Measurements from ENCODE around the gene SUPT3H.

Gene SUPT3H

DNA sequence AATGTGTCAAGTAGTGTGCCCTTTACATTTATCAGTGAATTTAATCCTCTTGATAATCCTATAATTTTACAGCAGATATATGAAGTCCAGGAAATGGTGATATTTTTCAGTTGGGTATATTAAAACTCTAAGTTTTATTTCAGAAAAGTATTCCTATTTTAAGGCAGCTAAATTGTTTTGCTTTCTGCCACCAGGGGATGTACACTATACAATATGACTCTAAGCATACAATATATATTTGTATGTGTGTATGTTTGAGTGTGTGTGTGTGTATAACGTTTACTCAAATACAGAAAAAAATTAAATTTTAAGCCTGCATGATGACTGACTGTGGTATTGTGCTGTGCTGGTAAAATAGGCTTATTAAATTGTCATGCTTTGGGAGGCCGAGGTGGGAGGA, 151.7 kb downstream of the SUPT3H start:
- Histone ChIP-seq H3K27me3 (replicated peaks in 2 of 5; ENCODE audit: control insufficient read depth in 4 of 5, insufficient read depth in 5 of 5, low read length in 4 of 5) (no peaks in the 10 kb centered on the region), H3K36me3 (ENCODE audit: control insufficient read depth in 4 of 4, insufficient read depth in 4 of 4, low read length in 3 of 4) (peaks cover 0 to 2% (median under 1%) of the 10 kb centered on the region in 4 experiments), H3K9me3 (ENCODE audit: control extremely low read depth in 1 of 5, control insufficient read depth in 4 of 5, insufficient read depth in 2 of 5, low read depth in 1 of 5, low read length in 4 of 5) (peaks cover 0 to 4% (median 1%) of the 10 kb centered on the region in 5 experiments), H3K4me1 (ENCODE audit: control extremely low read depth in 1 of 4, control insufficient read depth in 4 of 4, insufficient read depth in 4 of 4, low read length in 3 of 4) (no peaks in the 10 kb centered on the region), H3K27ac (ENCODE audit: insufficient read depth in 1 of 2, low read depth in 1 of 2, low read length in 2 of 2, poor library complexity in 1 of 2, severe bottlenecking in 2 of 2) (no peak overlapping the region), H3K4me3 (ENCODE audit: control insufficient read depth in 1 of 7, extremely low read depth in 1 of 7, insufficient read depth in 4 of 7, low read depth in 2 of 7, low read length in 6 of 7) (no peak overlapping the region)
- ChIA-PET CTCF (no interaction called here), POLR2A (no interaction called here)
- no peak for DNase-seq
- no CpG with 5 or more reads among the region's 2 CpGs for WGBS (ENCODE audit: insufficient coverage)

DNA sequence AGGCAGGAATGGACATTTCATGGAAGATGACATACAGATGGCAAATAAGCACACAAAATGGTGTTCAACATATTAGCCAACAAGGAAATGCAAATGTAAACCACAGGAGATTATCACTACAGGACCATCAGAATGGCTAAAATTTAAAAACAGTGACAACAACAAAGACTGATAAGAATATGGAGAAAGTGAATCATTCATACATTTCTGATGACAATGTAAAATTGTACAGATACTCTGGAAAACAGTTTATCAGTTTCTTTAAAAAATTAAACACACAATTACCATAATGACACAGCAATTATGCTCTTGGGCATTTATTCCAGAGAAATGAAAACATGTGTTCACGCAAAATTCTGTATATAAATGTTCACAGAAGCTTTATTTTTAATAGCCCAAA, 155.4 kb downstream of the SUPT3H start:
- ChIA-PET CTCF (no interaction called here), POLR2A (no interaction called here)
- Histone ChIP-seq H3K9me3 (ENCODE audit: control extremely low read depth in 1 of 5, control insufficient read depth in 4 of 5, insufficient read depth in 2 of 5, low read depth in 1 of 5, low read length in 4 of 5) (peaks cover 0 to 2% (median 0%) of the 10 kb centered on the region in 5 experiments), H3K36me3 (ENCODE audit: control insufficient read depth in 4 of 4, insufficient read depth in 4 of 4, low read length in 3 of 4) (peaks cover 0 to 2% (median 0%) of the 10 kb centered on the region in 4 experiments), H3K27me3 (replicated peaks in 2 of 5; ENCODE audit: control insufficient read depth in 4 of 5, insufficient read depth in 5 of 5, low read length in 4 of 5) (no peaks in the 10 kb centered on the region), H3K27ac (ENCODE audit: insufficient read depth in 1 of 2, low read depth in 1 of 2, low read length in 2 of 2, poor library complexity in 1 of 2, severe bottlenecking in 2 of 2) (no peak overlapping the region), H3K4me3 (ENCODE audit: control insufficient read depth in 1 of 7, extremely low read depth in 1 of 7, insufficient read depth in 4 of 7, low read depth in 2 of 7, low read length in 6 of 7) (no peak overlapping the region), H3K4me1 (ENCODE audit: control extremely low read depth in 1 of 4, control insufficient read depth in 4 of 4, insufficient read depth in 4 of 4, low read length in 3 of 4) (no peaks in the 10 kb centered on the region)
- DNase-seq: no peak
- WGBS (ENCODE audit: insufficient coverage): no CpG with 5 or more reads among the region's 1 CpG

DNA sequence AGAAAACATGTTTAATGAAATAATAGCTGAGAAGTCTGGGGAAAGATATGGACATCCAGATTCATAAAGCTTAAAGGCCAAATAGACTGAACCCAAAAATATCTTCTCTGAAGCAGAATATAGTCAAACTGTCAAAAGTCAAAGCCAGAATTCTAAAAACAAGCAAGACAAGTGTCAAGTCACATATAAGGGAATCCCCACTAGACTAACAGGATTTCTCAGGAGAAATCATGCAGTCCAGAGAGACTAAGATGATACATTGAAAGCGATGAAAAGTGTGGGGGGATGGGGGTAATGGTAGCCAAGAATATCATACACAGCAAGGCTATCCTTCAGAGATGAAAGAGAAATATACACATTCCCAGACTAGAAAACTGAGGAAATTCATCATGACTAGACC, 162.0 kb downstream of the SUPT3H start:
- H3K27me3 ChIP-seq (replicated peaks in 2 of 5; ENCODE audit: control insufficient read depth in 4 of 5, insufficient read depth in 5 of 5, low read length in 4 of 5): no peaks in the 10 kb centered on the region
- no peak overlapping the region for H3K27ac ChIP-seq (ENCODE audit: insufficient read depth in 1 of 2, low read depth in 1 of 2, low read length in 2 of 2, poor library complexity in 1 of 2, severe bottlenecking in 2 of 2)
- peaks cover 0 to 2% (median 0%) of the 10 kb centered on the region in 4 experiments for H3K4me1 ChIP-seq (ENCODE audit: control extremely low read depth in 1 of 4, control insufficient read depth in 4 of 4, insufficient read depth in 4 of 4, low read length in 3 of 4)
- POLR2A ChIA-PET: no interaction called here
- CTCF ChIA-PET: no interaction called here
- peaks cover 0 to 21% (median 8%) of the 10 kb centered on the region in 5 experiments for H3K9me3 ChIP-seq (ENCODE audit: control extremely low read depth in 1 of 5, control insufficient read depth in 4 of 5, insufficient read depth in 2 of 5, low read depth in 1 of 5, low read length in 4 of 5)
- no peaks in the 10 kb centered on the region for H3K36me3 ChIP-seq (ENCODE audit: control insufficient read depth in 4 of 4, insufficient read depth in 4 of 4, low read length in 3 of 4)
- DNase-seq: no peak
- H3K4me3 ChIP-seq (ENCODE audit: control insufficient read depth in 1 of 7, extremely low read depth in 1 of 7, insufficient read depth in 4 of 7, low read depth in 2 of 7, low read length in 6 of 7): no peak overlapping the region
- no CpG with 5 or more reads among the region's 1 CpG for WGBS (ENCODE audit: insufficient coverage)

GRCh38 chr6:45212976-45213375, 164.8 kb downstream of the SUPT3H start:
- POLR2A ChIA-PET: no interaction called here
- CTCF ChIA-PET: no interaction called here
- DNase-seq: peak in 1 of 3 donors; percentile 17

DNA sequence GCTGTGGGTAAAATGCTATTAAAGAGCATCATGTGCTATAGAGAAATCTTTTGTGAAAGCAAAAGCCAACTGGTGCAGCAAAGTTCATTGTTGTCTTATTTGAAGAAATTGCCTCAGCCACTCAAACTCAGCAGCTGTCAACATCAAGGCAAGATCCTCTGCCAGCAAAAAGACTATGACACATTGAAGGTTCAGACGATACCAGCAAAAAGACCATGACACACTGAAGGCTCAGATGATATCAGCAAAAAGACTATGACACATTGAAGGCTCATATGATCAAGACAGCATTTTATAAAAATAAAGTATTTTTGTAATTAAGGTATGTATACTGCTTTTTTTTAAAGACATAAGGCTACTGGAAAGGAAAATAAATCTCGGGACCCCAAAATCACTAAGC, 168.0 kb downstream of the SUPT3H start:
- Histone ChIP-seq H3K27me3 (replicated peaks in 2 of 5; ENCODE audit: control insufficient read depth in 4 of 5, insufficient read depth in 5 of 5, low read length in 4 of 5) (no peaks in the 10 kb centered on the region), H3K27ac (ENCODE audit: insufficient read depth in 1 of 2, low read depth in 1 of 2, low read length in 2 of 2, poor library complexity in 1 of 2, severe bottlenecking in 2 of 2) (no peak overlapping the region), H3K4me3 (ENCODE audit: control insufficient read depth in 1 of 7, extremely low read depth in 1 of 7, insufficient read depth in 4 of 7, low read depth in 2 of 7, low read length in 6 of 7) (no peak overlapping the region), H3K9me3 (ENCODE audit: control extremely low read depth in 1 of 5, control insufficient read depth in 4 of 5, insufficient read depth in 2 of 5, low read depth in 1 of 5, low read length in 4 of 5) (peaks cover 4 to 40% (median 15%) of the 10 kb centered on the region in 5 experiments), H3K4me1 (ENCODE audit: control extremely low read depth in 1 of 4, control insufficient read depth in 4 of 4, insufficient read depth in 4 of 4, low read length in 3 of 4) (peaks cover 0 to 2% (median 0%) of the 10 kb centered on the region in 4 experiments), H3K36me3 (ENCODE audit: control insufficient read depth in 4 of 4, insufficient read depth in 4 of 4, low read length in 3 of 4) (peaks cover 0 to 3% (median 0%) of the 10 kb centered on the region in 4 experiments)
- POLR2A ChIA-PET: no interaction called here
- CTCF ChIA-PET: no interaction called here
- WGBS (ENCODE audit: insufficient coverage): 100% methylated on average over 2 of the region's 2 CpGs
- DNase-seq: no peak

More at GRCh38 chr6:45212976-45213375, 164.8 kb downstream of the SUPT3H start:
- H3K27me3 ChIP-seq (replicated peaks in 2 of 5; ENCODE audit: control insufficient read depth in 4 of 5, insufficient read depth in 5 of 5, low read length in 4 of 5): no peaks in the 10 kb centered on the region
- H3K36me3 ChIP-seq (ENCODE audit: control insufficient read depth in 4 of 4, insufficient read depth in 4 of 4, low read length in 3 of 4): peaks cover 0 to 3% (median 0%) of the 10 kb centered on the region in 4 experiments
- 86% methylated on average over 1 of the region's 3 CpGs for WGBS (ENCODE audit: insufficient coverage)
- peaks cover 0 to 2% (median 0%) of the 10 kb centered on the region in 4 experiments for H3K4me1 ChIP-seq (ENCODE audit: control extremely low read depth in 1 of 4, control insufficient read depth in 4 of 4, insufficient read depth in 4 of 4, low read length in 3 of 4)
- no peak overlapping the region for H3K27ac ChIP-seq (ENCODE audit: insufficient read depth in 1 of 2, low read depth in 1 of 2, low read length in 2 of 2, poor library complexity in 1 of 2, severe bottlenecking in 2 of 2)
- no peak overlapping the region for H3K4me3 ChIP-seq (ENCODE audit: control insufficient read depth in 1 of 7, extremely low read depth in 1 of 7, insufficient read depth in 4 of 7, low read depth in 2 of 7, low read length in 6 of 7)
- H3K9me3 ChIP-seq (ENCODE audit: control extremely low read depth in 1 of 5, control insufficient read depth in 4 of 5, insufficient read depth in 2 of 5, low read depth in 1 of 5, low read length in 4 of 5): peaks cover 4 to 46% (median 14%) of the 10 kb centered on the region in 5 experiments

- DNase-seq: no peak
- H3K4me1 ChIP-seq (ENCODE audit: control extremely low read depth in 1 of 4, control insufficient read depth in 4 of 4, insufficient read depth in 4 of 4, low read length in 3 of 4): no peaks in the 10 kb centered on the region
- H3K36me3 ChIP-seq (ENCODE audit: control insufficient read depth in 4 of 4, insufficient read depth in 4 of 4, low read length in 3 of 4): peaks cover 0 to 3% (median 0%) of the 10 kb centered on the region in 4 experiments
- H3K27ac ChIP-seq (ENCODE audit: insufficient read depth in 1 of 2, low read depth in 1 of 2, low read length in 2 of 2, poor library complexity in 1 of 2, severe bottlenecking in 2 of 2): no peak overlapping the region
- CTCF ChIA-PET: no interaction called here
- WGBS (ENCODE audit: insufficient coverage): no CpG with 5 or more reads among the region's 1 CpG
- H3K4me3 ChIP-seq (ENCODE audit: control insufficient read depth in 1 of 7, extremely low read depth in 1 of 7, insufficient read depth in 4 of 7, low read depth in 2 of 7, low read length in 6 of 7): no peak overlapping the region
- POLR2A ChIA-PET: no interaction called here
- H3K9me3 ChIP-seq (ENCODE audit: control extremely low read depth in 1 of 5, control insufficient read depth in 4 of 5, insufficient read depth in 2 of 5, low read depth in 1 of 5, low read length in 4 of 5): peaks cover 4 to 36% (median 13%) of the 10 kb centered on the region in 5 experiments
- H3K27me3 ChIP-seq (replicated peaks in 2 of 5; ENCODE audit: control insufficient read depth in 4 of 5, insufficient read depth in 5 of 5, low read length in 4 of 5): no peaks in the 10 kb centered on the region
Observed at GRCh38 chr6:45206793-45207492, 170.8 kb downstream of the SUPT3H start.

GRCh38 chr6:45201484-45201883, 176.2 kb downstream of the SUPT3H start:
- no peaks in the 10 kb centered on the region for H3K36me3 ChIP-seq (ENCODE audit: control insufficient read depth in 4 of 4, insufficient read depth in 4 of 4, low read length in 3 of 4)
- no peak overlapping the region for H3K27ac ChIP-seq (ENCODE audit: insufficient read depth in 1 of 2, low read depth in 1 of 2, low read length in 2 of 2, poor library complexity in 1 of 2, severe bottlenecking in 2 of 2)
- WGBS (ENCODE audit: insufficient coverage): 100% methylated on average over 1 of the region's 2 CpGs
- no peak overlapping the region for H3K4me3 ChIP-seq (ENCODE audit: control insufficient read depth in 1 of 7, extremely low read depth in 1 of 7, insufficient read depth in 4 of 7, low read depth in 2 of 7, low read length in 6 of 7)
- H3K27me3 ChIP-seq (replicated peaks in 2 of 5; ENCODE audit: control insufficient read depth in 4 of 5, insufficient read depth in 5 of 5, low read length in 4 of 5): no peaks in the 10 kb centered on the region
- ChIA-PET POLR2A (no interaction called here), CTCF (no interaction called here)
- no peaks in the 10 kb centered on the region for H3K4me1 ChIP-seq (ENCODE audit: control extremely low read depth in 1 of 4, control insufficient read depth in 4 of 4, insufficient read depth in 4 of 4, low read length in 3 of 4)
- peaks cover 0 to 4% (median 0%) of the 10 kb centered on the region in 5 experiments for H3K9me3 ChIP-seq (ENCODE audit: control extremely low read depth in 1 of 5, control insufficient read depth in 4 of 5, insufficient read depth in 2 of 5, low read depth in 1 of 5, low read length in 4 of 5)
- DNase-seq: no peak

Measured in common myeloid progenitor, CD34-positive (primary cell).